GM06990 (cell line): ENCODE measurements around the gene TRABD2A.

Source experiments
- DNase-seq: peaks from one replicate; pipeline ENCODE4 v3.0.0-alpha.2; 2011; ENCODE audit not compliant: insufficient read length; ENCODE audit errors: extremely low read depth
- H3K27me3 ChIP-seq: replicated peaks from 2 replicates; pipeline ENCODE4 v1.6.0; 2011; ENCODE audit warnings: low read length; ENCODE audit not compliant: control insufficient read depth, insufficient read depth
- H3K36me3 ChIP-seq: 2 replicates; pipeline ENCODE4 v1.5.1; 2011; ENCODE audit warnings: low read length; ENCODE audit not compliant: control insufficient read depth, insufficient read depth
- H3K4me3 ChIP-seq: replicated peaks from 2 replicates; pipeline ENCODE4 v1.5.1; 2011; ENCODE audit warnings: low read depth, mild to moderate bottlenecking, control low read depth, low read length
- CTCF ChIP-seq: IDR thresholded peaks from 2 replicates; pipeline ENCODE4 v1.5.1; 2011; ENCODE audit warnings: low read length, control low read depth, mild to moderate bottlenecking, inconsistent platforms; ENCODE audit not compliant: insufficient read depth, poor library complexity, severe bottlenecking

Gene TRABD2A

GRCh38 chr2:84816426-84817026 lies 64.4 kb downstream of the TRABD2A start:
- no peak for TF ChIP-seq CTCF
- H3K36me3 ChIP-seq: no peaks in the 10 kb centered on the region
- peaks cover 3% of the 10 kb centered on the region; the same call in 1 of the 2 replicates for H3K27me3 ChIP-seq
- peak; percentile 33 for DNase-seq
- H3K4me3 ChIP-seq: no peak overlapping the region

DNA sequence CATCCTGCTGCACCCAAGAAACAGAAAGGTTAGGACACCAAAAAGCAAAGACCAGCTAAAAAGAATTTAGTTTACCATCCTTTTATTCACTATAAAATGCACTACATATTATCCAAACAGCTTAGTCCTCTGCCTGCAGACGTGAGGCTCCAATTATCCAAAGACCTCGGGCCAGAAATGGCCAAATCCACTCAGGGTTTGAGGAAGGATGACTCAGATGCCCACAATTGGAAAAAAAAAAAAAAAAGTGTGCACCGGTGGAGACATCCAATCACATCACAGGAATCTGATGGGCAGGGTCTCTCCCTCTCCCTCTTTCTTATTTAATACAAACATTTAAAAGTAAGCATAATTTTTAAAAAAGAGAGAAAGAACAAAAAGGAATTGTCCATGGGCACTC lies 65.7 kb downstream of the TRABD2A start:
- no peak for DNase-seq

DNA sequence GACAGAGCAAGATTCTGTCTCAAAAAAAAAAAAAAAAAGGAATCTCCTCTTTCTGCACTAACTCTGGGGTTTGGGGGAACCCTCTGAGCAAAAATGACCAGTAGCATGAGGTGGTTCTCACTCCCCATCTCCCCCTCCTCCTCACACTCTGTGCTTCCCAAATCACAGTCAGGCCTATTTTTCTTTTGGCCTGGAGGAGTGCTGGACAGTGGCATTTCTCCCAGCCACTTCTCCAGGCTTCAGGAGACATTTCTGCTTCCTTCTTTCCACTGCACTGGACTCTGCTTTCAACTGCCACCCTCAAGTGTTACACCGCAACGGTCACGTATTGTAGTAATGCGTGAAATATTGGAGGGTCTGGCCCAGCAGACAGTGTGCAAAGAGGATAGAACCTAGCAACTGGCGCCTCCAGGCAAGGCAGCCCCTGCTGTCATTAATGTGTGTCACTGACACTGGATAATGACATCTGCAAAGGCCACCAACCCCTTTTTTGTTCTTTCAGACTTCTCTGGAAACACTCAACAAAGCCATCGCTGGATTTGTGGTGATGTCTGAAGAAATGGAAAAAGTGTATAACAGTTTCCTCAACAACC lies 68.9 kb downstream of the TRABD2A start:
- no peak overlapping the region for H3K4me3 ChIP-seq
- peaks cover 4% of the 10 kb centered on the region for H3K27me3 ChIP-seq
- no peak for DNase-seq
- TF ChIP-seq CTCF: no peak
- no peaks in the 10 kb centered on the region for H3K36me3 ChIP-seq

More for the DNA sequence above, 65.7 kb downstream of the TRABD2A start:
- TF ChIP-seq CTCF: no peak
- Histone ChIP-seq H3K27me3 (peaks cover 3% of the 10 kb centered on the region; the same call in 1 of the 2 replicates), H3K4me3 (no peak overlapping the region), H3K36me3 (no peaks in the 10 kb centered on the region)

DNA sequence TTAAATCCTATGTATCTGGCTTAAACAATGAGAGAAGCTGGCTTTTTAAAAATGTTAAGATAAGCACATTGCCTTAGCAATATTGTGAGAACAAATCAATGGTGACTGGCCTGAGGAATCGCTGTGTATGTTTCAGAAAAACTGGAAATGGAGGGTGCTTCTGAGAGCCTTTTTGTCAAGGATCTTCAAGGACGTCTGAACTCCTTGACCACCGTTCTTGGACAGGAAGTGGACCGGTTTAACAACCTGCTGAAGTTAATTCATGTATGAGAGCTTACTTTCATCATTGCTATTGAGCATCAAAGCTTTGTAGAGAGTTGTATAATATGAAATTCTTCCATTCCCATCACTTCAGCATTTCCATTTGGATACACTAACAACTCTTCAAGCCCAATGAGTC lies 72.6 kb downstream of the TRABD2A start:
- Histone ChIP-seq H3K27me3 (peaks cover 3% of the 10 kb centered on the region), H3K36me3 (no peaks in the 10 kb centered on the region), H3K4me3 (no peak overlapping the region)
- TF ChIP-seq CTCF: no peak
- no peak for DNase-seq

DNA sequence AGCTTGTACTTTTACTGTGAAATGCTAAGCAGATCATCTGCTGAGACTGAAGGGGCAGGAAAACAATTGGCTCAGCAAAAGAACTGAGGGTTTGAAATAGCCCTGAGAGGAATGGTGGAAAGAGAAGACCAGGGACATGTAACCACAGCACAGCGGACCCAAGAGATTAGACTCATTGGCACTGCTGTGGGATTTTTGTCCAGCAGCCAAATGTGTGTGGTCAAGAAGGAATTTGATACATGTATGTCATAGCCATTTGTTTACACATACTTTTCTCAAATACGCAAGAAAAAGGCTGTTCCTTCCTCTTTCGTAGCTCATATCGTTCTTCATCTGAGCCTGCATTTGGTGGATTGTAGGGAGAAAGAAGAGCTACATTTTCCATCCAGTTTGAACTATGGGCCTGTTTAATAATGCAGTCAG lies 73.8 kb downstream of the TRABD2A start:
- no peak for TF ChIP-seq CTCF
- no peak overlapping the region for H3K4me3 ChIP-seq
- DNase-seq: no peak
- H3K27me3 ChIP-seq: peaks cover 1% of the 10 kb centered on the region
- no peaks in the 10 kb centered on the region for H3K36me3 ChIP-seq
